Spleen (tissue), 7 donors: Measurements from ENCODE around the gene MINDY4.

Experiments
- POLR2A ChIP-seq, 3 donors: fragments of 450-650 bp; IDR thresholded peaks; one replicate each; pipeline ENCODE4 v1.5.1; 2017; ENCODE audit warnings: antibody characterized with exemption in 3 of 3, mild to moderate bottlenecking in 1 of 3
- POLR2AphosphoS5 ChIP-seq, 3 donors: sonication (generic); formaldehyde crosslinking; IDR thresholded peaks; one replicate each; pipeline ENCODE4 v1.5.1; 2017; ENCODE audit warnings: antibody characterized with exemption in 3 of 3
- TF ChIP-seq, protein P1 (sequence below), 11 experiments: fragments of 200-600 bp in 7 of 11; fragments of 450-650 bp in 4 of 11; sonication (generic) in 4 of 11; IDR thresholded peaks in 8 of 11; conservative IDR thresholded peaks in 3 of 11; 1 replicate in 7 of 11; 2 replicates in 4 of 11; pipeline versions ENCODE4 v1.4.0 to v1.8.0; 2016 to 2021; ENCODE audit warnings: antibody characterized with exemption in 11 of 11, inconsistent platforms in 4 of 11, mild to moderate bottlenecking in 1 of 11
- donor health status: DM: no; HTN: no; CAD: no; lungs with moderate emphysema.
- donor health status: DM: no; HTN: no; CAD: no.
- donor health status: DM: no; HTN: no; CAD: no.

DNA sequence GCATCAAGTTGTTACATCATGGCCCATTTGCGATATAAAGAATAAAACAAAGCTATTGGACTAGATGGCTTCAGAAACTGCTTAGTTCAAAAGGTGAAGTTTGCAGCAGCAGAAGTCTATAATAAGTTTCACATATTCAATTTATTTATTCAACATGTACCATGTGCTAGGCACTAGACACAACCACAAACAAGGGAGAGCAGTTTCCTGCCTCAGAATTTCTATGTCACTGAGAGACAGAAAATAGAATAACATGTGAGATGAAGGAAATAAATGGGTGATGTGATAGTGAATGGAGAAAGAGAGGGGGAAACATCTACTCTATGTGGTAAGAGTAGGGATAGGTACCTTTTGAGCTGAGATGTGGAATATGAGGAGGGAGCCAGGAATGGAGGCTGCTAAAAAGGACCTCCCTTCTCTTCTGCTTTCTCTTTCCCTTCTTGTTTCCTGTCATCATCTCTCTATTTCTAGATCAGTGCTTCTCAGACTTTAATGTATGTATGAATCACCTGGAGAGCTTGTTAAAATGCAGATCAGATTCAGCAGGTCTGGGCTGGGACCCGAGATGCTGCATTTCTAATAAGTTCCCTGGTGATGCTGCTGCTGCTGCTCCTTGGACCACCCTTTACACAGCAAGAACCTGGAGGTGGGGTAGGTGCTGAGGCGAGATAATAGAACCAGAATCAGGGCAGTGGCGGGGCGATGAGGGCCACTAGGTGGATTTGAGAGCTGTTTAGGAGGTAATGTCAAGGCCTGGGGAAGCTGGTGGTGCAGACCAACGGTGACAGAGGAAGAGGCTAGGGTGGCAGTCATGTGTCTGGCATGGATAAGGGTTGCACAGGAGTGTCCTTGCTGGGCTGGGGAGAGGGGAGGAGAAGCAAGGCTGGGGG lies 32.9 kb upstream of the MINDY4 start:
- TF ChIP-seq, protein P1, sequence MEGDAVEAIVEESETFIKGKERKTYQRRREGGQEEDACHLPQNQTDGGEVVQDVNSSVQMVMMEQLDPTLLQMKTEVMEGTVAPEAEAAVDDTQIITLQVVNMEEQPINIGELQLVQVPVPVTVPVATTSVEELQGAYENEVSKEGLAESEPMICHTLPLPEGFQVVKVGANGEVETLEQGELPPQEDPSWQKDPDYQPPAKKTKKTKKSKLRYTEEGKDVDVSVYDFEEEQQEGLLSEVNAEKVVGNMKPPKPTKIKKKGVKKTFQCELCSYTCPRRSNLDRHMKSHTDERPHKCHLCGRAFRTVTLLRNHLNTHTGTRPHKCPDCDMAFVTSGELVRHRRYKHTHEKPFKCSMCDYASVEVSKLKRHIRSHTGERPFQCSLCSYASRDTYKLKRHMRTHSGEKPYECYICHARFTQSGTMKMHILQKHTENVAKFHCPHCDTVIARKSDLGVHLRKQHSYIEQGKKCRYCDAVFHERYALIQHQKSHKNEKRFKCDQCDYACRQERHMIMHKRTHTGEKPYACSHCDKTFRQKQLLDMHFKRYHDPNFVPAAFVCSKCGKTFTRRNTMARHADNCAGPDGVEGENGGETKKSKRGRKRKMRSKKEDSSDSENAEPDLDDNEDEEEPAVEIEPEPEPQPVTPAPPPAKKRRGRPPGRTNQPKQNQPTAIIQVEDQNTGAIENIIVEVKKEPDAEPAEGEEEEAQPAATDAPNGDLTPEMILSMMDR (IDR thresholded peaks at IDR 0.05 in 8 of 11, conservative IDR thresholded peaks at IDR 0.05 in 3 of 11), result no peak
- TF ChIP-seq POLR2A (IDR thresholded peaks at IDR 0.05) (no peak), POLR2AphosphoS5 (IDR thresholded peaks at IDR 0.05) (no peak)
